HT1080 (cell line): ENCODE data around the gene C6. TPM values are rescaled to one million over a fixed set of nuclear protein-coding genes. Genes with fewer than 3 reads are reported as not detected.
A peak's percentile ranks its signal among the peaks of the same experiment; 100 is the strongest.

Source experiments
- DNase-seq: peaks from one replicate; pipeline ENCODE4 v3.0.0-alpha.2; 2015; ENCODE audit warnings: low read depth
- total RNA-seq: library from RNA; depleted of rRNA; stranded (reverse); fragments of >200 nt; shearing (Covaris generic); gene quantifications from 2 replicates; pipeline ENCODE4 v1.2.3, GENCODE V29; 2014; rRNA removed

The C6 gene
- total RNA-seq, 1 experiment from 2014 or later: not detected

DNA sequence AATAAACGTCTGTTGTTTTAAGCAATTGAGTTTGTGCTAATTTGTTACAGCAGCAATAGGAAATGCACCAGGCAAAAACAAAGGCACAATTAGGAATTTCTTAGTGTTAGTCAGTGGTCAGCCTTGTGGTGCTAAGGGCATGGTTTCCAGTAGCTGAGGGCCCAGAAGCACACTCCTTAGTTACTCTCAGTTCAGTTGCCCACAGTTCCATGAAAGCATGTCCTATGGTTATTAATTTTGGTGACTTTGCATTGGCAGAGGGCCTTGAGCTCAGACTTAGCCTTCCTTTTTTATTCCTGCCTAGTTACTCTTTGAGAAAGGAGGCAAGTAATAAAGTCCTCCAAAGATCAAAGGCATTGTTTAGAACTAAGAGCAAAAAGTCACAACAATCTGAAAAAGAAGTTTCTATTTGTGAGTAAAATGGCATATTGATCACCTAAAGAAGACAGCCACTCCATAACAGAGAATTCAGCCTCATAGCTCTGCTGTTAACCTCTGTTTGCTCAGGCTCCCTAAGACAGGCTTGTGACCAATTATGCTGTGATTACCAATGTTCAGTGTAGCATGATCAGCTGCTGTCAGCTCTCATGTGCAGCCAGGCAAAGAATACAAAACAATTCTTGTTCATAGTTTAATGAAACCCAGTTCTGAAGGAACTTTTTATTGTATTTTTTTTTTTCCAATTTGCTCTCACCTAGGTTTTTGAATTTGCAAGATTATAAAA is 85.2 kb downstream of the C6 start:
- no peak for DNase-seq

DNA sequence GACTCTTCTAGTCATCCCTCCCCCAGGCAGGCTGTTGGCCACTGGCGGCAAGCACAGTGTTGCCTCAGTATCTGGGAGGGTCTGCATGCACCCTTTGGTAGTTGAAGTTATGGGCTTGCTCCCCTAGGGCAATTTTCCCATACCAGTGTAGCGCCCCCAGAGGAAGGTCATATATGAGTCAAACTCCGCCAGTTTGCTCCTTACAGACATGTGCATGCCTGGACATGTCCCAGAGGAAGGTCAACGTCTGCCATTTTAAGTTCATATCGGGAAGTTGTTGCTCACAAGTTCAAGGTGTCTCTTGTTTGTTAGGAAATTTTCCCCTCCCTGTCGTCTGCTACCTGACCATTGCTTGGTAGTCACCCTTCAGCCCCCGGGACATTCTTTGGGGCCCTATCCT is 90.9 kb downstream of the C6 start:
- DNase-seq: peak; percentile 4

DNA sequence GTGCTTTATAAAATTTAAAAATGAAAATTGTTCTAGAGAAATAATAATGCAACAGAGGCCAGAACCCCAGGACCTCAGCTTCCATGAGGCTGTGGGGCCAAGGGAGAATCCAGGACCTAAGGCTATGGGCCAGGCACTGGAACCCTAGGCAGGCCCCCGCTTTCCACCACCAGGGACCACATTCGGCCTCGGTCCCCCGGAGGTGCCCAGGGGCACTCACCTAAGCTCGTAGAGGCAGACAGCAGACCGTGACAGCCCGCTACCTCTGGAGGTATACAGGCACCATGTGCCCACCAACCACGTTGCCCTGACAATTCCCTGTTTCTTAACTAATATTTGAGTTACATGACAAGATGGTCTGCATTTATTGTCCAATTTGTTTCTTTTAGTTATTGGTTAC is 92.7 kb downstream of the C6 start:
- no peak for DNase-seq

DNA sequence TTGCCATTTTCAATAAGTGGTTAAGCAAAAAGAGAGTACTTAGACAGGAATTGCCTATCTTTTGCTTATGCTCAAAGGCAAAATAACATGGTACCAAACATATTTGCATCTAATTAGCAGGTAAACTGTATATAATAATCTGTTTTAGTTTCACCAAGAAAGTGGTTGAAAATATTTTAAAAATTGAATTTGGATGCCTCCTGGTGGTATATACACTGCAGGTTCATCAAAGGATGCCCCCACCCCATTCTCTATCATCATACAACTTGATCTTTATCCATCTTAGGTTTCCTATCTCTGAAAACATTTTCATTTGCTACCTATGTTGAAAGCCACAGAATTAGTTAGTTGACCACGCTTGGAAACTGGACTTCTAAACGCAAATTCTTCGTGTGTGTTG is 95.2 kb downstream of the C6 start:
- DNase-seq: no peak

DNA sequence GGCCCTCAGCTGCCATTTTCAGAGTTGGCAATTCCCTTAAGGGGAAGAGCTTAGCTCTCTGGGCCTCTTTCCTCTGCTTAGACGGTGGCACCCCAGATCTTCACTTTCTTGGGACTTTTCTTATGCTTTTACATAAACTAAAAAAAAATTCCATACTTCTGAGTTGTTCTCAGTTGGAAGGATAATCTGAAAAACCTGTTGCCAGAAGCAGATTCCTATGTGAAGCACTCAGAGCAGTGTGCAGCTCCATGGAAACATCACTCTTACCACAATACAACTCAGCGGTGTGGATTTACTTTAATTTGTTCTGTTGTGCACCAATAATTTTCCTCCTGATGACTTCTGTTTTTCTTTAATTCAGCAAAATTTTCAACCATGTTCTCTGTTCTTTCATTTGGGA is 98.1 kb downstream of the C6 start:
- DNase-seq: peak; percentile 1

DNA sequence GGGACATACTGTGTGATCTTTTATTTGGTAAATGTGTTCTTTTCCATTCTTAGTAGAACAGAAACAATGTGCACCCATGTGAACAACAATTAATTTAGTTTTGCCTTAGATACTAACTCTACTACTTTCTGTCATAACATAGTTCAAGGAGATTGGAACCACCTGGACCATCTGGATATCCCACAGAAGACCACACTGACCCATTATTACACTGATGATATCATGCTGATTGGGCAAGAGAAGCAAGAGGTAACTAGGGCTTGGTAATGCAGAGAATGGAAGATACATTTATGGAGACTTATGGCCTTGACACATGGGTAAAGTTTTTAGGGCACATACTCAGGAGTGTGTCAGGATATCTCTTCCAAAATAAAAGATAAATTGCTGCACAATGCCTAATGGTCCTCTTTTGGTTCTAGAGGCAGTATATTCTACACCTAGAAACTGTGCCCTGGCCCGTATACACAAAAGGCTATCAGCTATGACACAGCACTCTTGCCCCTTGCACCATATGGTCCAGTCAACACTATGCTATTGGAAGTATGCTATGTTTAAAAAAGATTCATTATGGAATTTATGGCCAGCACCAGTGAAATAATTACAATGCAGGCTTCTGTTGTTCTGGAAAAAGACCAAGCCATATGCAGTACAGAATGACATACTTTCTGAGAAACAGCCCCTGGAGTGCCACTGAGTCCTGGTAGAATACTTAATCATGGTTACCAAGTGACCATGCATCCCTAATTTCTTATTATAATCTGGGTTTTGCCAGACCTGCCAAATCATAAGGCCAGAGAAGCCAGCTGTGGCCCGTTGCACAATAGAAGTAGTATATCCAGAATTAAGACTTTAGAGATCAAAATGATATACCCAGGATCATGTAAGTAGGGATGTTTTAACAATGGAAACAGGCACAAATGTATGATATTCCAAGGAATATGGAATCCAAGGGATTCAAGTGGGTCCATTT is 100.6 kb downstream of the C6 start:
- DNase-seq: no peak

DNA sequence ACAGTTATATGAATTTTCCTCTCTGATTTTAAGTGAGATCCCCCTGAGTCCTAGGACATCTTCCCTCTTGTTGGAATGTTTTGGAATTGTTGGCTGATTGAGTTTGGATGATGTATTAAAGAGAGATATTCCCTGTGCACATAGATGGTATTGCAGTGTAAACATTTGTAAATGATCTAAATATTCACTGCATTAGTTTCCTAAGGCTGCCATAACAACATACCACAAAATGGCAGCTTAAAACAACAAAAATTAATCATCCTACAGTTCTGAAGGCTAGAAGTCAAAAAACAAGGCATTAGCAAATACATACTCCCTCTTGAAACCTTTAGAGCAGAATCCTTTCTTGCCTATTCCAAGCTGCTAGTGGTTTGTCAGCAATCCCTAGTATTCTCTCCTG is 104.1 kb downstream of the C6 start:
- no peak for DNase-seq

DNA sequence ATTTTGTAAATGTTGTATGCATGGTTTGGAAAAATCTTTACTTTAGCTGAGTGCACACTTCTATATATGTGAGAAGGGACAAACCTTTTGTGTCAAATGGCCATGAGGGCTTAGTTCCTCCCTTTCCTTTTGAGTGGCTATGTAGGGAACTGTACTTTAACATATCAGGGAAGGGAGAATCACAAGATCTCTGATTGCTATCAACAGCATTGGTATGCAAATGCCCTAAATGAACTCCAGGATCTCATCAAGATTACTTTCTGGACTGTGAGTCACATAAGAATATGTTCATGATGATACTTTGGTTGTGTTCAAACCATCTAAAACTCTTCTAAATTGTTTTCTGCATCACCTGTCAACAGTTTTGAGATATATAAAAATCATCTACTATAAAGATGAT is 111.0 kb downstream of the C6 start:
- no peak for DNase-seq

DNA sequence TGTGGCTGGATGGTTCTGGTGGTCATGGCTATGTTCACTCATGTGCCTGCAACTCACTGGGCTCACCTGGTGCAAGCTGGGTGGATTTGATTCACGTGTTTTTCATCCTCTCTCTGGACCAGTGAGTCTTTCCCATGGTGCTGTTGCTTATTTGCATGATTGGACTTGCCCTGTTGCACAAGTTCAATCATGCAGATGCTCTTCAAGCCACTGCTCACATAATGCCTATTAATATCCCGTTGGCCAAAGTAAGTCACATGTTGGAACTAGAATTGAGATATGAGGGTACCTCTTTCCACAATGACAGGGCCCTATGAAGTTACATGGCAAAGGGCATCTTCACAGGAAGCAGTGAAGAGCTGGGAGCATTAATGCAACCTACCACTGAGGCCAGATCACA is 115.7 kb downstream of the C6 start:
- DNase-seq: no peak

DNA sequence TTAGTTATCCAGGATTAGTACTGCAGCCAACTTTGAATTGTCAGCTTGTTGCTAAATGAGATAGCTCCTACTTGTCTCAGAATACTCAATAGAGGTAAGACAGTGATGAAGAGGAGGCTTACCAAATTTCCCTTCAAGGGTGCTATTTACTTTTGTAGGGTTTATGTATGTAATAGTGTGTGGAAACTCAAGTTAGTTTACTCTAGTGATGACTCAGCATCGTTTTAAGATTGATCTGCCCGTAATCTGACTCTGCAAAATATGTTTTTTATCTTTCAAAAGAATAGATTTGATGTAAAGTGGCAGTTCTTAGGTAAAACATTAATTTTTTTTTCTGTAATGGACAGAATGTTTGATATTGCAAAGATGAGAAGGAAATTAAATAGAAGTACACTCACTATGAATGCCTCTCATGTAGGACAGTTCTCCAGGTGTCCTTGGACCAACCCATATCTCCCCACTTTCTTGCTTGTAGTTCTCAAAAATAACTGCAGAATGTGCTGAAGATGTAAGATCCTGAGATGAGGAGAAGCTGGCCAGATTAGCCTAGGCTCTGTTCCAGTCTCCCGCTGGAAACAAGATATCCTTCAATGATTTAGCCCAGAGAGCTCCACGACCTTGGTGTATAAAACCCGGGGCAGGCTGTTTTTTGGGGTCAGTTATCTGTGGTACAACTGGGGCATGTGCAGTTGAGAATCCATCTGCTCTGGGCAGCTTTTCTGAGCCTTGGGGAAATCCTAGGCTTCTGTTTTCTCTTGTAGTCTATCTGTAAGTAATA is 117.8 kb downstream of the C6 start:
- no peak for DNase-seq

DNA sequence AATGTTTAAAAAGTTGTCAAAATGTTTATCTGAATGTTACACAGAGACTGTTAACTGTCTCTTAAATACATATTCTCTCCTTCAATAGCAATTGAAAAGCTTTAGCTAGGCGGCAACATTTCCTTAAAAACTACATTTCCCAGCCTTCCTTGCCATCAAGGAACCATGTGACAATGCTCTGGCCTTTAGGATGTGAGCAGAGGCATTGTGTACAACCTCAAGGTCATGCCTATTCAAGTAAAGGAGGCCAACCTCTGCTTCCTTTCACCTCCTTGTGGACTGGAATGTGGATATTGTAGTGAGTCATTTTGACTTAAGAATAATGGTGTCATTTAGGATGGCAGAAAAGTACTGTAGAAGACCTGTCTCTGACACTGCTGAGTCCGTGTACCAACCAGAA is 118.5 kb downstream of the C6 start:
- peak; percentile 84 for DNase-seq

DNA sequence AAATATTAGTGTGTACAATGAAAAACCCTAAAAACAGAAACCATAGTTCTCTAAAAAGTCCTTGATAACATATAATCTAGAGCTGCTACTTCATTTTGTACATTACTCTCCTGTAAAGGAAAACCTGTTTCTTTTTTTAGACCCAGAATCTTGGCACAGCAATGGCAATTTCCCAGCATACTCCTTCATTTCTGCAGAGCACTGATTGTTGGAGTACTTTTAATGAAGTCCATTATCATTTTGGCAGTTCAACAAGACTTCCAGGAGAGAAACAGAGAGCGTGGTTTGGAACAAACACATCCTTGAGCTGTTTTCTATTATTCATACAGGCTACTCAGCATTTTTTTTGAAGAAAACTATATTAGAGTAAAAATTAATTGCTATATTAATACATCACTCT is 119.5 kb downstream of the C6 start:
- DNase-seq: no peak

Other genes starting within 250 kb of the C6 start
- 0.08 TPM in 1 of 2 replicates, not detected in the other for gene MROH2B, start 142.2 kb downstream of the C6 start, total RNA-seq